KBM-7 (cell line): ENCODE results near the gene CBFA2T3.
"Not testable (repeated sequence)": the region's sequence is repeated elsewhere in the genome, so short reads cannot be mapped to it uniquely, and the experiment has no call there.

Experiments
- DNase-seq: peaks from one replicate; pipeline ENCODE4 v3.0.0-alpha.2; 2015
- in situ Hi-C: fragments of 300-500 bp; cut with MboI; formaldehyde crosslinking; loops from 2 replicates; pipeline ENCODE4 v1.14.3; 2020; ENCODE audit warnings: low sequenced_read_pairs, low pct_unique_long_range_greater_than_20kb, mixed read lengths

Gene CBFA2T3

GRCh38 chr16:88977018-88977811, at the start of gene CBFA2T3:
Gene CBFA2T3 (minus strand): TSS chr16:88977207. CDS start chr16:88976807, 400 bp downstream.
- in situ Hi-C loops = no loop called here

GRCh38 chr16:89026121-89026612, 49.2 kb upstream of the CBFA2T3 start:
- peak; percentile 47 for DNase-seq
- in situ Hi-C loops = no loop called here

More at GRCh38 chr16:88977018-88977811, at the start of gene CBFA2T3:
- DNase-seq = peak; percentile 95

- DNase-seq = no peak
- in situ Hi-C loops = no loop called here
Measured at GRCh38 chr16:89025636-89026035, 48.6 kb upstream of the CBFA2T3 start.

GRCh38 chr16:89024546-89025060, 47.6 kb upstream of the CBFA2T3 start:
- in situ Hi-C loops = no loop called here
- DNase-seq = no peak

GRCh38 chr16:89023621-89024511, 46.9 kb upstream of the CBFA2T3 start:
- no peak for DNase-seq
- in situ Hi-C loops = no loop called here

- in situ Hi-C loops = no loop called here
- no peak for DNase-seq
Measured at GRCh38 chr16:89023151-89023551, 46.1 kb upstream of the CBFA2T3 start.

- in situ Hi-C loops = no loop called here
- DNase-seq = no peak
Measured at GRCh38 chr16:89022051-89022836, 45.2 kb upstream of the CBFA2T3 start.

GRCh38 chr16:89020925-89021595, 44.1 kb upstream of the CBFA2T3 start:
- no peak for DNase-seq
- in situ Hi-C loops = no loop called here

GRCh38 chr16:89020068-89020924, 43.3 kb upstream of the CBFA2T3 start:
- DNase-seq = no peak
- in situ Hi-C loops = no loop called here

GRCh38 chr16:89019511-89019910, 42.5 kb upstream of the CBFA2T3 start:
- DNase-seq = no peak
- in situ Hi-C loops = no loop called here

GRCh38 chr16:89018282-89019158, 41.5 kb upstream of the CBFA2T3 start:
- no peak for DNase-seq
- in situ Hi-C loops = no loop called here

- DNase-seq = no peak
- in situ Hi-C loops = no loop called here
Measured at GRCh38 chr16:89017543-89018281, 40.7 kb upstream of the CBFA2T3 start.

GRCh38 chr16:89016561-89016960, 39.6 kb upstream of the CBFA2T3 start:
- DNase-seq, in situ Hi-C loops: not testable (repeated sequence)

GRCh38 chr16:89015271-89015859, 38.4 kb upstream of the CBFA2T3 start:
- in situ Hi-C loops = no loop called here
- no peak for DNase-seq

GRCh38 chr16:89014403-89015230, 37.6 kb upstream of the CBFA2T3 start:
- no peak for DNase-seq
- in situ Hi-C loops = no loop called here
